Measurements from ENCODE around the gene MYLIP. TPM values are rescaled to one million over a fixed set of nuclear protein-coding genes. Genes with fewer than 3 reads are reported as not detected.

Gene MYLIP
- total RNA-seq, 1 experiment from 2014 or later, result 42.2 TPM

DNA sequence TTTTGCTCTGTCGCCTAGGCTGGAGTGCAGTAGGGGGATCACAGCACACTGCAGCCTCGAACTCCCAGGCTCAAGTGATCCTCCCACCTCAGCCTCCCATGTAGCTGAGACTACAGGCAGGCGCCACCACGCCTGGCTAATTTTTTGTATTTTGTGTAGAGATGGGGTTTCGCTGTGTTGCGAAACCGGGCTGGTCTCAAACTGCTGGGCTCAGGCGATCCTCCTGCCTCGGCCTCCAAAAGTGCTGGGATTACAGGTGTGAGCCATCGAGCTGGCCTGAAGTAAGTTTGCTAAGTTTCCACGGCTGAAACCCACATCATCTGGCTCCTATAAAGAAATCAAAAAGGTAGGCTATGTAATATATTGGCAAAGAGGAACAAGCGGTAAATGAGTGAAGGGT lies 1.4 kb upstream of the MYLIP start:
- no peak for DNase-seq
- intact Hi-C loops (cut with micrococcal nuclease; ENCODE audit: unreplicated experiment), result no loop called here
- no peak overlapping the region for H3K4me3 ChIP-seq
- peaks cover 12% of the 10 kb centered on the region for H4K20me1 ChIP-seq (ENCODE audit: insufficient read depth)
- H3K9me3 ChIP-seq (ENCODE audit: insufficient read depth, low read depth), result no peaks in the 10 kb centered on the region
- ChIA-PET CTCF (interaction anchor here (1.2 kb wide), 1 partner anchor 436 kb away, joined by 3 read pairs; no protein-coding TSS in a partner anchor), POLR2A (ENCODE audit: unreplicated experiment) (no interaction called here)
- peaks cover 20% of the 10 kb centered on the region; the same call in 1 of the 2 replicates for H3K27me3 ChIP-seq (ENCODE audit: insufficient read depth, low read depth)
- TF ChIP-seq, protein P1, sequence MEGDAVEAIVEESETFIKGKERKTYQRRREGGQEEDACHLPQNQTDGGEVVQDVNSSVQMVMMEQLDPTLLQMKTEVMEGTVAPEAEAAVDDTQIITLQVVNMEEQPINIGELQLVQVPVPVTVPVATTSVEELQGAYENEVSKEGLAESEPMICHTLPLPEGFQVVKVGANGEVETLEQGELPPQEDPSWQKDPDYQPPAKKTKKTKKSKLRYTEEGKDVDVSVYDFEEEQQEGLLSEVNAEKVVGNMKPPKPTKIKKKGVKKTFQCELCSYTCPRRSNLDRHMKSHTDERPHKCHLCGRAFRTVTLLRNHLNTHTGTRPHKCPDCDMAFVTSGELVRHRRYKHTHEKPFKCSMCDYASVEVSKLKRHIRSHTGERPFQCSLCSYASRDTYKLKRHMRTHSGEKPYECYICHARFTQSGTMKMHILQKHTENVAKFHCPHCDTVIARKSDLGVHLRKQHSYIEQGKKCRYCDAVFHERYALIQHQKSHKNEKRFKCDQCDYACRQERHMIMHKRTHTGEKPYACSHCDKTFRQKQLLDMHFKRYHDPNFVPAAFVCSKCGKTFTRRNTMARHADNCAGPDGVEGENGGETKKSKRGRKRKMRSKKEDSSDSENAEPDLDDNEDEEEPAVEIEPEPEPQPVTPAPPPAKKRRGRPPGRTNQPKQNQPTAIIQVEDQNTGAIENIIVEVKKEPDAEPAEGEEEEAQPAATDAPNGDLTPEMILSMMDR (conservative IDR thresholded peaks at IDR 0.05), result no peak
- no peak for TF ChIP-seq EZH2 (IDR thresholded peaks at IDR 0.05; ENCODE audit: low read depth)
- peaks cover 13% of the 10 kb centered on the region for H3K4me1 ChIP-seq (replicated peaks; ENCODE audit: insufficient read depth)
- no peak overlapping the region for H3K4me2 ChIP-seq
- no peak overlapping the region for H2AFZ ChIP-seq
- peaks cover 20% of the 10 kb centered on the region for H3F3A ChIP-seq (ENCODE audit: insufficient read depth, low read depth)
- H3K27ac ChIP-seq, result no peak overlapping the region
- no TSS peak for BruUV-seq (replicated peaks)
- peaks cover 30% of the 10 kb centered on the region for H3K79me2 ChIP-seq (ENCODE audit: low read depth)
- H3K36me3 ChIP-seq (ENCODE audit: low read depth), result peaks cover 14% of the 10 kb centered on the region
- H3K9me2 ChIP-seq (ENCODE audit: insufficient read depth), result no peaks in the 10 kb centered on the region

DNA sequence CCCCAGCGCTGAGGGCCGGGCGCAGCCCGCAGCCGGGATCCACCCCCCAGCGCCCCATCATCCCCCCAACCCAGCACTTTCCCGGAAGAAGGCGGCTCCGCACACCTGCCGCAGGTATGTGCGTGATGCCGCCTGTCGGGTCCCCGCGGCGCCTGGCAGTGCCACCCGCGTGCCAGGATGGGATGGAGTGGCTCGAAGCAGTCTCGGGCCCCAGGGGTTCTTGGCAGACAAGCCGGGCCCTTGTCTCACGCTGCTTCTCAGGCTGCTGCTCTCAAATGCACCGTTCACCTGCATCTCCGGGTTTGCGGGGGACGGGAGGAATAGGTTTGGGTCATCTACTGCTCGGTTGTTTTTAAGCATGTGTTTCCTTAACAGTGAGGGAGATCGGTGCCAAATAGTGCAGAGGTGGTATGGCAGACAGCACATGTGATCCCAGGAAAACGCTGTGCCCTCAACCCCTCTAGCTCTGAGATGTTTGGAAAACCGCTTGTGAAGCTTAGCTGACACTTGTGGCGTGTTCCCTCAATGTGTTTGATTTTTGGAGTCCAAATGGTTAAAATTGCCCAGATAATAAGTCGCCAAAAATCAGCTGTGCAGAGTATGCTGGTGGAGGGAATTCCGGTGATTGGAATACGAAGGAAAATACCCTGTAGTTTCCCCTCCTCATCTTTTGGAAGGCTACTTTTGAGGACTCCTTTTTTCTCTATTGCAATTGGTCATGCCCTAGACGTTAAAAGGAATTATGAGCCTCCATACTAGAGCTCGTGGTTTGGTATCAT lies 926 bp downstream of the MYLIP start:
- TSS peak; percentile 43 for BruUV-seq (replicated peaks)
- Histone ChIP-seq H3K79me2 (ENCODE audit: low read depth) (peaks cover 53% of the 10 kb centered on the region), H3F3A (ENCODE audit: insufficient read depth, low read depth) (peaks cover 20% of the 10 kb centered on the region), H3K9me3 (ENCODE audit: insufficient read depth, low read depth) (no peaks in the 10 kb centered on the region), H3K27ac (peak overlapping the region; percentile 87), H3K27me3 (ENCODE audit: insufficient read depth, low read depth) (no peaks in the 10 kb centered on the region), H3K9me2 (ENCODE audit: insufficient read depth) (no peaks in the 10 kb centered on the region), H3K36me3 (ENCODE audit: low read depth) (peaks cover 38% of the 10 kb centered on the region), H2AFZ (peak overlapping the region; percentile 8), H3K4me3 (peak overlapping the region; percentile 91), H4K20me1 (ENCODE audit: insufficient read depth) (peaks cover 31% of the 10 kb centered on the region), H3K4me1 (replicated peaks; ENCODE audit: insufficient read depth) (peaks cover 36% of the 10 kb centered on the region), H3K4me2 (peak overlapping the region; percentile 85)
- intact Hi-C loops (cut with micrococcal nuclease; ENCODE audit: unreplicated experiment), result loop anchor here (2.0 to 5.0 kb wide), 2 partner anchors 439 to 632 kb away; partner anchors contain the start of gene ATXN1
- CTCF ChIA-PET, result no interaction called here
- peak in 1 of 2 experiments; percentile 30 for DNase-seq
- POLR2A ChIA-PET (ENCODE audit: unreplicated experiment), result interaction anchor here (0.6 kb wide), 1 partner anchor 28 kb away, joined by 5 read pairs; no protein-coding TSS in a partner anchor
- TF ChIP-seq EZH2 (IDR thresholded peaks at IDR 0.05; ENCODE audit: low read depth), result no peak
- TF ChIP-seq, protein P1 (conservative IDR thresholded peaks at IDR 0.05), result peak; percentile 12; the same call in 1 of the 2 replicates

DNA sequence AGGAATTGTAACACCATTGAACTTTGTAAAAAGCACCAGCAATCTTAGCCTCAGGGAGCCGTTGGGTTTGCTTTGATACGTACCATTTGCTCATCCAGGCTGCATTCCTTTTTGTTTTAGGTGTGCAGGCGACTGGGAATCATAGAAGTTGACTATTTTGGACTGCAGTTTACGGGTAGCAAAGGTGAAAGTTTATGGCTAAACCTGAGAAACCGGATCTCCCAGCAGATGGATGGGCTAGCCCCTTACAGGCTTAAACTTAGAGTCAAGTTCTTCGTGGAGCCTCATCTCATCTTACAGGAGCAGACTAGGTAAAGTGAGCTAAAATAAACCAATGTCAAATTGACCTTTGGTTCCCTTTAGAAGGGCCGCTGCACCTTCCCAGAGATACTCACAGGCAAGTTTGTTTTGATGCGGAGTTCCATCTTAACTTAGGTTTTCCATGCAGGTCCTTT lies 1.6 kb downstream of the MYLIP start:
- Histone ChIP-seq H3K27me3 (ENCODE audit: insufficient read depth, low read depth) (no peaks in the 10 kb centered on the region), H3K79me2 (ENCODE audit: low read depth) (peaks cover 60% of the 10 kb centered on the region), H3K4me3 (peak overlapping the region; percentile 91), H3K36me3 (ENCODE audit: low read depth) (peaks cover 44% of the 10 kb centered on the region), H3K9me2 (ENCODE audit: insufficient read depth) (no peaks in the 10 kb centered on the region), H2AFZ (peak overlapping the region; percentile 8; the same call in 1 of the 2 replicates), H3F3A (ENCODE audit: insufficient read depth, low read depth) (peaks cover 20% of the 10 kb centered on the region), H4K20me1 (ENCODE audit: insufficient read depth) (peaks cover 36% of the 10 kb centered on the region), H3K9me3 (ENCODE audit: insufficient read depth, low read depth) (no peaks in the 10 kb centered on the region), H3K27ac (peak overlapping the region; percentile 87), H3K4me1 (replicated peaks; ENCODE audit: insufficient read depth) (peaks cover 43% of the 10 kb centered on the region), H3K4me2 (peak overlapping the region; percentile 85)
- intact Hi-C loops (cut with micrococcal nuclease; ENCODE audit: unreplicated experiment), result loop anchor here (5.0 kb wide), 1 partner anchor 632 kb away; the partner anchor contains the start of gene ATXN1
- CTCF ChIA-PET, result interaction anchor here (0.7 to 0.9 kb wide), 4 partner anchors 16 to 439 kb away, joined by 3 to 14 read pairs (median 10); no protein-coding TSS in a partner anchor
- peak; percentile 62 to 89 for DNase-seq
- POLR2A ChIA-PET (ENCODE audit: unreplicated experiment), result interaction anchor here (0.5 to 0.6 kb wide), 3 partner anchors 22 to 511 kb away, joined by 4 to 9 read pairs (median 5); no protein-coding TSS in a partner anchor
- TF ChIP-seq, protein P1 (conservative IDR thresholded peaks at IDR 0.05), result no peak
- TF ChIP-seq EZH2 (IDR thresholded peaks at IDR 0.05; ENCODE audit: low read depth), result no peak
- no TSS peak for BruUV-seq (replicated peaks)
